Subcutaneous abdominal adipose tissue (tissue), 5 donors: Measurements from ENCODE around the gene ACP3.
"Not testable (repeated sequence)": the region's sequence is repeated elsewhere in the genome, so short reads cannot be mapped to it uniquely, and the experiment has no call there.

Source experiments
- H3K27ac ChIP-seq: one replicate; pipeline ENCODE4 v1.7.0; 2013; ENCODE audit warnings: low read depth, mild to moderate bottlenecking, inconsistent platforms, low read length, moderate library complexity
- H3K27me3 ChIP-seq, 5 donors: one replicate each; pipeline ENCODE4 v1.7.0; 2013; ENCODE audit warnings: low read length in 5 of 5, inconsistent platforms in 1 of 5; ENCODE audit not compliant: control insufficient read depth in 5 of 5, insufficient read depth in 4 of 5
- H3K36me3 ChIP-seq, 5 donors: one replicate each; pipeline ENCODE4 v1.7.0; 2013; ENCODE audit warnings: low read length in 5 of 5; ENCODE audit not compliant: control insufficient read depth in 5 of 5, insufficient read depth in 5 of 5
- H3K4me1 ChIP-seq, 5 donors: one replicate each; pipeline ENCODE4 v1.7.0; 2013; ENCODE audit warnings: low read length in 5 of 5, mild to moderate bottlenecking in 3 of 5, moderate library complexity in 1 of 5; ENCODE audit not compliant: control insufficient read depth in 5 of 5, insufficient read depth in 5 of 5
- H3K4me3 ChIP-seq, 5 donors: one replicate each; pipeline ENCODE4 v1.7.0; 2013; ENCODE audit warnings: low read length in 5 of 5, low read depth in 1 of 5
- H3K9ac ChIP-seq, 5 donors: one replicate each; pipeline ENCODE4 v1.7.0; 2013; ENCODE audit warnings: low read length in 5 of 5, mild to moderate bottlenecking in 4 of 5, moderate library complexity in 3 of 5
- H3K9me3 ChIP-seq, 5 donors: one replicate each; pipeline ENCODE4 v1.7.0; 2013; ENCODE audit warnings: low read length in 5 of 5; ENCODE audit not compliant: control insufficient read depth in 5 of 5
- donor health status: healthy.
- donor health status: healthy.
- donor health status: healthy.
- donor health status: healthy.
- donor health status: healthy.

Gene ACP3

GRCh38 chr3:132351222-132351806 lies 34.1 kb downstream of the ACP3 start:
- no peaks in the 10 kb centered on the region for H3K9me3 ChIP-seq
- peaks cover 0 to 3% (median 0%) of the 10 kb centered on the region in 5 donors for H3K36me3 ChIP-seq
- no peak overlapping the region for H3K4me3 ChIP-seq
- H3K9ac ChIP-seq = no peak overlapping the region
- no peak overlapping the region for H3K27ac ChIP-seq
- H3K4me1 ChIP-seq = peaks cover 0 to 4% (median 0%) of the 10 kb centered on the region in 5 donors
- H3K27me3 ChIP-seq = no peaks in the 10 kb centered on the region

GRCh38 chr3:132352556-132353143 lies 35.4 kb downstream of the ACP3 start:
- Histone ChIP-seq H3K36me3 (peaks cover 0 to 3% (median 0%) of the 10 kb centered on the region in 5 donors), H3K27me3 (no peaks in the 10 kb centered on the region)

GRCh38 chr3:132354916-132355702 lies 37.9 kb downstream of the ACP3 start:
- H3K9me3 ChIP-seq = no peaks in the 10 kb centered on the region
- H3K27me3 ChIP-seq = no peaks in the 10 kb centered on the region
- H3K27ac ChIP-seq = no peak overlapping the region
- no peak overlapping the region for H3K4me3 ChIP-seq
- no peaks in the 10 kb centered on the region for H3K4me1 ChIP-seq
- peaks cover 0 to 3% (median 0%) of the 10 kb centered on the region in 5 donors for H3K36me3 ChIP-seq
- no peak overlapping the region for H3K9ac ChIP-seq

More at GRCh38 chr3:132352556-132353143, 35.4 kb downstream of the ACP3 start:
- no peak overlapping the region for H3K4me3 ChIP-seq
- H3K4me1 ChIP-seq = no peaks in the 10 kb centered on the region
- no peak overlapping the region for H3K27ac ChIP-seq
- no peak overlapping the region for H3K9ac ChIP-seq
- no peaks in the 10 kb centered on the region for H3K9me3 ChIP-seq

GRCh38 chr3:132356568-132356967 lies 39.4 kb downstream of the ACP3 start:
- no peak overlapping the region for H3K4me3 ChIP-seq
- no peaks in the 10 kb centered on the region for H3K4me1 ChIP-seq
- no peaks in the 10 kb centered on the region for H3K9me3 ChIP-seq
- H3K9ac ChIP-seq = no peak overlapping the region
- no peak overlapping the region for H3K27ac ChIP-seq
- H3K36me3 ChIP-seq = no peaks in the 10 kb centered on the region
- H3K27me3 ChIP-seq = no peaks in the 10 kb centered on the region

GRCh38 chr3:132360717-132361116 lies 43.5 kb downstream of the ACP3 start:
- no peak overlapping the region for H3K27ac ChIP-seq

GRCh38 chr3:132362329-132362728 lies 45.1 kb downstream of the ACP3 start:
- H3K36me3 ChIP-seq = no peaks in the 10 kb centered on the region
- no peaks in the 10 kb centered on the region for H3K27me3 ChIP-seq
- no peak overlapping the region for H3K4me3 ChIP-seq
- no peaks in the 10 kb centered on the region for H3K4me1 ChIP-seq
- no peak overlapping the region for H3K27ac ChIP-seq
- no peaks in the 10 kb centered on the region for H3K9me3 ChIP-seq
- H3K9ac ChIP-seq = no peak overlapping the region

More at GRCh38 chr3:132360717-132361116, 43.5 kb downstream of the ACP3 start:
- H3K4me1 ChIP-seq = no peaks in the 10 kb centered on the region
- no peaks in the 10 kb centered on the region for H3K9me3 ChIP-seq
- no peaks in the 10 kb centered on the region for H3K27me3 ChIP-seq
- H3K4me3 ChIP-seq = no peak overlapping the region
- H3K9ac ChIP-seq = no peak overlapping the region
- no peaks in the 10 kb centered on the region for H3K36me3 ChIP-seq

GRCh38 chr3:132368515-132368914 lies 51.3 kb downstream of the ACP3 start:
- Histone ChIP-seq H3K27me3 (no peaks in the 10 kb centered on the region), H3K27ac (no peak overlapping the region), H3K9me3 (no peaks in the 10 kb centered on the region), H3K4me1 (no peaks in the 10 kb centered on the region), H3K9ac (no peak overlapping the region), H3K4me3 (no peak overlapping the region), H3K36me3 (no peaks in the 10 kb centered on the region)

- H3K4me3 ChIP-seq = no peak overlapping the region
- H3K27ac ChIP-seq = no peak overlapping the region
- H3K4me1 ChIP-seq = no peaks in the 10 kb centered on the region
- H3K9ac ChIP-seq = no peak overlapping the region
- H3K9me3 ChIP-seq = no peaks in the 10 kb centered on the region
- no peaks in the 10 kb centered on the region for H3K27me3 ChIP-seq
- H3K36me3 ChIP-seq = no peaks in the 10 kb centered on the region
Measured at GRCh38 chr3:132368962-132369361, 51.8 kb downstream of the ACP3 start.

- not testable (repeated sequence) for H3K27me3 ChIP-seq, H3K4me1 ChIP-seq, H3K9me3 ChIP-seq, H3K36me3 ChIP-seq, H3K27ac ChIP-seq, H3K9ac ChIP-seq, H3K4me3 ChIP-seq
Measured at GRCh38 chr3:132376945-132377354, 59.7 kb downstream of the ACP3 start.

- no peak overlapping the region for H3K27ac ChIP-seq
- H3K4me1 ChIP-seq = no peaks in the 10 kb centered on the region
- H3K36me3 ChIP-seq = no peaks in the 10 kb centered on the region
- H3K27me3 ChIP-seq = peaks cover 0 to 2% (median 0%) of the 10 kb centered on the region in 5 donors
- H3K9ac ChIP-seq = no peak overlapping the region
- no peak overlapping the region for H3K4me3 ChIP-seq
- no peaks in the 10 kb centered on the region for H3K9me3 ChIP-seq
Measured at GRCh38 chr3:132378048-132378762, 61.0 kb downstream of the ACP3 start.
